ENCODE measurements around the gene AMZ2. TPM values are rescaled to one million over a fixed set of nuclear protein-coding genes. Genes with fewer than 3 reads are reported as not detected.
A peak's percentile ranks its signal among the peaks of the same experiment; 100 is the strongest.
"Not testable (repeated sequence)": the region's sequence is repeated elsewhere in the genome, so short reads cannot be mapped to it uniquely, and the experiment has no call there.

The AMZ2 gene
- polyA plus RNA-seq, 1 donor: 45.9 TPM

DNA sequence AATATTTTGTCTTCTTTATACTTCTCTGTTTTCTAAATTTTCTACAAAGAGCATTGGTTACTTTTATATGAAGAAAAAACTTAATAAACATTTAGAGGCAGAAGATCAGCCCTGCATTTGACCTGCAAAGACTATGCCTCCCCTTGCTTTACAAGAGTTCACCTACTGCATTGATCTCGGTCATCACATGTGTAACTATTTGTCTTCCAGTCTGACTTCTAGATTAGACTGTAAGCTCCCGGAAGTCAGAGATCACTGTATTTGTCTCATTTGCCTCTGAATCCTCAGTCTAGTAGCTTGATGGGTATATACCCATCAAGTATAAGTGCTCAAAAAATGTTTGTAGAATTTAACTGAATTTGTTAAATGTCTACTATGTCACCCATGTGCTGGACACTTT, 27.7 kb upstream of the AMZ2 start:
- no CpG with 5 or more reads among the region's 2 CpGs for WGBS (ENCODE audit: insufficient coverage, low lambda C conversion rate)

DNA sequence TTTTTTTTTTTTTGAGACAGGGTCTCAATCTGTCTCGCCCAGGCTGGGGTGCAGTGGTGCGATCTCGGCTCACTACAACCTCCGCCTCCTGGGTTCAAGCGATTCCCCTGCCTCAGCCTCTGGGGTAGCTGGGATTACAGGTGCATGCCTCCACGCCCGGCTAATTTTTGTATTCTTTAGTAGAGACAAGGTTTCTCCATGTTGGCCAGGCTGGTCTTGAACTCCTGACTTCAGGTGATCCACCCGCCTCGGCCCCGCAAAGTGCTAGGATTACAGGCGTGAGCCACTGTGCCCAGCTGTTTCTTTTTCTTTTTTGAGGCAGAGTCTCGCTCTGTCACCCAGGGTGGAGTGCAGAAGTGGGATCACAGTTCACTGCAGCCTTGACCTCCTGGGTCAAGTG, 27.1 kb upstream of the AMZ2 start:
- not testable (repeated sequence) for H3K36me3 ChIP-seq (ENCODE audit: control insufficient read depth, insufficient read depth, low read length); DNase-seq; H3K4me3 ChIP-seq (ENCODE audit: low read length); H3K27me3 ChIP-seq (ENCODE audit: control insufficient read depth, insufficient read depth, low read length); H3K27ac ChIP-seq (ENCODE audit: low read length); H3K9me3 ChIP-seq (ENCODE audit: control insufficient read depth, low read depth, low read length); H3K4me1 ChIP-seq (ENCODE audit: control insufficient read depth, insufficient read depth, low read length)
- WGBS (ENCODE audit: insufficient coverage, low lambda C conversion rate): no CpG with 5 or more reads among the region's 12 CpGs

More for the DNA sequence above, 27.7 kb upstream of the AMZ2 start:
- DNase-seq; H3K4me3 ChIP-seq (ENCODE audit: low read length); H3K9me3 ChIP-seq (ENCODE audit: control insufficient read depth, low read depth, low read length); H3K36me3 ChIP-seq (ENCODE audit: control insufficient read depth, insufficient read depth, low read length); H3K27ac ChIP-seq (ENCODE audit: low read length); H3K4me1 ChIP-seq (ENCODE audit: control insufficient read depth, insufficient read depth, low read length); H3K27me3 ChIP-seq (ENCODE audit: control insufficient read depth, insufficient read depth, low read length): not testable (repeated sequence)

DNA sequence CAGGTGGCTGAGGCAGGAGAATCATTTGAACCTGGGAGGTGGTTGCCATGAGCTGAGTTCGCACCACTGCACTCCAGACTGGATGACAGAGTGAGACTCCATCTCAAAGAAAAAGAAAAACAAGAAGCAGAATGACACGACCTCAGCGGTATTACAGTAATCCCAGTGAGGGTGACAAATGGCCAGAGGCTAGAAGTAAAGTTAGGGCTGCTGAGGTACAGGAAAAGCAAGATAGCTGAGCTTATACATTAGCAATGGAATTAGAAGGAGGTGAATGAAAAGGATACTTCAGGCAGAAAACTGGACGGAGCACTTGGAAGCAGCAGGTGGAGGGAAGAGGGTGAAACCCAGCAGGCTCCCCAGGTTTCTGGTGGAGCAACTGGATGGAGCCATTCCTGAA, 26.1 kb upstream of the AMZ2 start:
- DNase-seq: no peak
- H3K4me3 ChIP-seq (ENCODE audit: low read length): no peak overlapping the region
- H3K4me1 ChIP-seq (ENCODE audit: control insufficient read depth, insufficient read depth, low read length): no peaks in the 10 kb centered on the region
- no peaks in the 10 kb centered on the region for H3K36me3 ChIP-seq (ENCODE audit: control insufficient read depth, insufficient read depth, low read length)
- no peak overlapping the region for H3K27ac ChIP-seq (ENCODE audit: low read length)
- no CpG with 5 or more reads among the region's 4 CpGs for WGBS (ENCODE audit: insufficient coverage, low lambda C conversion rate)
- H3K9me3 ChIP-seq (ENCODE audit: control insufficient read depth, low read depth, low read length): no peaks in the 10 kb centered on the region
- no peaks in the 10 kb centered on the region for H3K27me3 ChIP-seq (ENCODE audit: control insufficient read depth, insufficient read depth, low read length)

DNA sequence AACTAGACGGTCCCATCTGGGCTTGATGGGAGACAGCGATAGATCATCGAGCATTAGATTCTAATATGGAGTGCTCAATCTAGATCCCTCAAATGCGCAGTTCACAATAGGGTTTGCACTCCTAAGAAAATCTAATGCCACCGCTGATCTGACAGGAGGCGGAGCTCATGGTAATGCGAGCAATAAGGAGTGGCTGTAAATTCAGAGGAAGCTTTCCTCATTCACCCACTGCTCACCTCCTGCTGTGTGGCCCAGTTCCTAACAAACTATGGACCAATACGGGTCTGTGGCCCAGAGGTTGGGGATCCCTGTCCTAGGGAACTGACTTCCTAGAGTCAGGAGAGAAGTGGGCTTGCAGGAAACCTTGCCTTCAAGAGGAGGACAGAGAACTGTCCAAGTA, 25.2 kb upstream of the AMZ2 start:
- Histone ChIP-seq H3K9me3 (ENCODE audit: control insufficient read depth, low read depth, low read length) (no peaks in the 10 kb centered on the region), H3K4me1 (ENCODE audit: control insufficient read depth, insufficient read depth, low read length) (no peaks in the 10 kb centered on the region), H3K4me3 (ENCODE audit: low read length) (no peak overlapping the region), H3K27me3 (ENCODE audit: control insufficient read depth, insufficient read depth, low read length) (no peaks in the 10 kb centered on the region), H3K36me3 (ENCODE audit: control insufficient read depth, insufficient read depth, low read length) (no peaks in the 10 kb centered on the region), H3K27ac (ENCODE audit: low read length) (no peak overlapping the region)
- WGBS (ENCODE audit: insufficient coverage, low lambda C conversion rate): no CpG with 5 or more reads among the region's 8 CpGs
- DNase-seq: no peak

DNA sequence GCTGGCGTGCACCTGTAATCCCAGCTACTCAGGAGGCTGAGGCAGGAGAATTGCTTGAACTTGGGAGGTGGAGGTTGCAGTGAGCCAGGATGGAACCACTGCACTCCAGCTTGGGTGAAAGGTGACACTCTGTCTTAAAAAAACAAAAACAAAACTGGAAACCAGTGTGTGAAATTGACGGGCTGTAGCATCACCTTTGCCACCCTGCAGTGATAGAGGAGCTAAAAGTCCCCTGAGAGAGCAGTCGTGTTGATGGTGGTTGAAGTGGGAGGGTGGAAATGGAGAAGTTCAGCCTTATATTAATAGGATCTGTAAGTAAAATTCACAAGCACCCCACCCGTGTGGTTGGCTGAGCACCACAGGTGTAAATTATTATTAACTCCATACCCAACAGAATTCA, 22.8 kb upstream of the AMZ2 start:
- not testable (repeated sequence) for DNase-seq; H3K4me1 ChIP-seq (ENCODE audit: control insufficient read depth, insufficient read depth, low read length); H3K27ac ChIP-seq (ENCODE audit: low read length); H3K36me3 ChIP-seq (ENCODE audit: control insufficient read depth, insufficient read depth, low read length); H3K4me3 ChIP-seq (ENCODE audit: low read length); H3K27me3 ChIP-seq (ENCODE audit: control insufficient read depth, insufficient read depth, low read length); H3K9me3 ChIP-seq (ENCODE audit: control insufficient read depth, low read depth, low read length)
- 83% methylated on average over 1 of the region's 4 CpGs for WGBS (ENCODE audit: insufficient coverage, low lambda C conversion rate)

DNA sequence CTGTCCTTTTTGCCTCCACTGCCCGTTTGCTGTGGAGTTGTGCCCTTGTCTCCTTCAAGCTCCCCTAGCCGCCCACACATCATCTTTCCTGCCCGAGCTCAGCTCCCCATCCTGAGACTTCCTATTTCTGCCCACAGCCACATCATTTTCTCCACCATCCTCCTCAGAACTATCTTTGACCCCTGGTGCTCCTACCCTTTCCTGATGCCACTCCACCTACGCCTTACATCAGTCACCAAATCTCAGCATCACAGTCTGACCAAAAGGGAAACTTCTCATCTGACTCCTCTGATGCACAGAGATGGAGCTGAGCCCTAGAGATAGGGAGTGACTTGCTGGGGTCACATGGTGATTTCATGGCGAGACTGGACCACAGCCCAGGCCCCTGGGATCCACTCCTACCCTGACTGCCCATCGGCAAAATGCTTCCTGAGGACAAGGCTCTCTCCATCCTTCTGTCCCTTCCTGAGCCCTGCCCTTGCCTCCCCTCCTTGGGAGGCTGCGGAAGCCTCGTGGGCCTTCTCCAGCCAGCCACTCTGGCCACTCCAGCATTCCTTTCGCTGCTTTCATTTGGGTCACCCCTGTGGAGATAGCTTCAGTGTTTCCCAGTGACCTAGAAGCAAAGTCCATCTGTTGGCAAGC, 19.7 kb upstream of the AMZ2 start:
- not testable (repeated sequence) for H3K27ac ChIP-seq (ENCODE audit: low read length); H3K4me1 ChIP-seq (ENCODE audit: control insufficient read depth, insufficient read depth, low read length); H3K9me3 ChIP-seq (ENCODE audit: control insufficient read depth, low read depth, low read length); H3K27me3 ChIP-seq (ENCODE audit: control insufficient read depth, insufficient read depth, low read length); H3K4me3 ChIP-seq (ENCODE audit: low read length); H3K36me3 ChIP-seq (ENCODE audit: control insufficient read depth, insufficient read depth, low read length); DNase-seq
- WGBS (ENCODE audit: insufficient coverage, low lambda C conversion rate): 60% methylated on average over 2 of the region's 9 CpGs

DNA sequence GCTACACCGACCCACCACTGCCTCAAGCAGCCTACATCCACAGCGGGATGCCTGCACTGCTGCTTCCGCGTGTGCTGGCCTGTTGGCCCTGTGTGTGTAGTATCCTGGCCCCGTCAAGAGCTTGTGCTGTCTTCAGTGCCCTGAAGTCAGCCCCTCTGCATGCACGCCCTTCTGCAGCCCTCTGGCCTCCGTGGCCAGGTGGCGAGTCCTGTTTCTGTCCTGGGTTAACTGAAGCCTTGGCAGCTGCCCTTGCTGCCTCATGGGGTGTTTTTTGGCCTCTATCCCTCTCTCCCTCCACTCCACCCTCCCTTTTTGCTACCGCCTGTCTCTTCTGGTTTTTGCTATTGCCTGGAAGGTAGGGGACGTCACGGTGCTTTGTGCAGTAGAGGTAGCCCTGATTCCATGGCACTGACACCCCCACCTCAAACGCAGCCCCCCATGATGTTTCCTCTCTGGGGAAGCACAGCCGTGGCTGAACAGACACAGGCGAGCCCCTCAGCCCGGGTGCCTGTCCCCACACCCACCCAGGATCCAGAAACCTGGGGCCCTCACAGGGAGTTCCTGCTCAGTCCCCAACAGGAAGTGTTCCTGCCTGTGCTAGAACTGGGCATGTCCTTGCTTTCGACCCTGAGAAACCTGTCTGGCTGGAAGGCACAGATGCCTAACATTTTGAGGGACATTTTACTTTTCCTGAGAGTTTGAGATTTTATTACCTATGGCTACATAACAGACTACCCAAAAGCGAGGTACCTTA, 18.8 kb upstream of the AMZ2 start:
- Histone ChIP-seq H3K4me3 (ENCODE audit: low read length) (no peak overlapping the region), H3K9me3 (ENCODE audit: control insufficient read depth, low read depth, low read length) (no peaks in the 10 kb centered on the region), H3K36me3 (ENCODE audit: control insufficient read depth, insufficient read depth, low read length) (no peaks in the 10 kb centered on the region), H3K27me3 (ENCODE audit: control insufficient read depth, insufficient read depth, low read length) (no peaks in the 10 kb centered on the region), H3K4me1 (ENCODE audit: control insufficient read depth, insufficient read depth, low read length) (no peaks in the 10 kb centered on the region), H3K27ac (ENCODE audit: low read length) (no peak overlapping the region)
- no CpG with 5 or more reads among the region's 17 CpGs for WGBS (ENCODE audit: insufficient coverage, low lambda C conversion rate)
- no peak for DNase-seq

DNA sequence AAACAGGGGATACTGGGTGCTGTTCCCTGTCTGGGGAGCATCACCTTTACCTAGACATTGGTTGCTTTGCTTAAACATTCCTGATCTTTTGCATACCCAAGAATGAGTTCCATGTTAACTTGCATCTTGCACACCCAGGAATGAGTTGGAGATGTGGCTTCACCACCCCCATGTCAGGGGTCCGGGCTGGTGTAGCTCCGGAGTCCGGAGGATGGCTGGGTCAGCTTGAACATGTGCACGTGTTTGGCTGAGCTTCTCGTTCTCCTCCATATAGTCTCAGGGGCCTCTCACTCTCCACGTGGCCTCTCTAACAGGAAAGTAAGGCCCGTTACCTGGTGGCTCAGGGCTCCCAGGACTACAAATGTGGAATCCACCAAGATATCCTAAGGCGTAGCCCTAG, 18.2 kb upstream of the AMZ2 start:
- Histone ChIP-seq H3K9me3 (ENCODE audit: control insufficient read depth, low read depth, low read length) (no peaks in the 10 kb centered on the region), H3K27me3 (ENCODE audit: control insufficient read depth, insufficient read depth, low read length) (no peaks in the 10 kb centered on the region), H3K36me3 (ENCODE audit: control insufficient read depth, insufficient read depth, low read length) (no peaks in the 10 kb centered on the region), H3K4me3 (ENCODE audit: low read length) (no peak overlapping the region), H3K4me1 (ENCODE audit: control insufficient read depth, insufficient read depth, low read length) (no peaks in the 10 kb centered on the region), H3K27ac (ENCODE audit: low read length) (no peak overlapping the region)
- no peak for DNase-seq
- WGBS (ENCODE audit: insufficient coverage, low lambda C conversion rate): 100% methylated on average over 1 of the region's 8 CpGs

DNA sequence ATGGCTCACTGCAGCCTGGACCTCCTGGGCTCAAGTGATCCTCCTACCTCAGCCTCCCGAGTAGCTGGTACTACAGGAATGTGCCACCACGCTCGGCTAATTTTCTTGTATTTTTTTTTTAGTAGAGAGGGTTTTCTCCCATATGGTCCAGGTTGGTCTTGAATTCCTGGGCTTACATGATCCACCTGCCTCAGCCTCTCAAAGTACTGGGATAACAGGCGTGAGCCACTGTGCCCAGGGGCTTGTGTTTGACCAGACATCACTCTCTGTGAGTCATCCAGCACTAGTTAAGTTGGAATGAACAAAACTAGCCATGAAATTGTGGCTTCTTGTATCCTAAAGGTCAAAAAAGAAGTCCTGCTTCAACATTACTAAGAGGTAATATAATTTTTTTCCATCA, 16.7 kb upstream of the AMZ2 start:
- H3K27ac ChIP-seq (ENCODE audit: low read length); H3K4me1 ChIP-seq (ENCODE audit: control insufficient read depth, insufficient read depth, low read length); H3K4me3 ChIP-seq (ENCODE audit: low read length); DNase-seq; H3K9me3 ChIP-seq (ENCODE audit: control insufficient read depth, low read depth, low read length); H3K36me3 ChIP-seq (ENCODE audit: control insufficient read depth, insufficient read depth, low read length); H3K27me3 ChIP-seq (ENCODE audit: control insufficient read depth, insufficient read depth, low read length): not testable (repeated sequence)
- WGBS (ENCODE audit: insufficient coverage, low lambda C conversion rate): no CpG with 5 or more reads among the region's 4 CpGs

DNA sequence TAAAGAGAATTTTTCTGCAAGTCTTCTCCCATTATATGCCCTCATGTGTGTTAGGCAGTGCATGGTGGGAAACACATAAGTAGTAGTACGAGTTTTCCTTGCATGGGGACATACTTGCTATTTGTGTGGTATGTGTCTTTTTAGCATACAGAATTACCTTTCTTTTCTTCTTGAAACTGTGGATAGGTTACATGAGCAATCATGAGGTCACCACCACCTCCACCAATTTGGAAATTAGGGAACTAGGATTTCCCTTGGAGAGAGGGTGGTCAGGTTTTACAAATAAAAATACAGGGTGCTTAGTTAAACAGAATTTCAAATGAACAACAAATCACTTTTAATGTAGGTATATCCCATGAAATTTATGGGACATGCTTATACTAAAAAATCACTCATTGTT, 16.3 kb upstream of the AMZ2 start:
- H3K4me3 ChIP-seq (ENCODE audit: low read length): no peak overlapping the region
- DNase-seq: no peak
- H3K4me1 ChIP-seq (ENCODE audit: control insufficient read depth, insufficient read depth, low read length): no peaks in the 10 kb centered on the region
- no CpG with 5 or more reads among the region's 1 CpG for WGBS (ENCODE audit: insufficient coverage, low lambda C conversion rate)
- no peak overlapping the region for H3K27ac ChIP-seq (ENCODE audit: low read length)
- H3K9me3 ChIP-seq (ENCODE audit: control insufficient read depth, low read depth, low read length): no peaks in the 10 kb centered on the region
- H3K27me3 ChIP-seq (ENCODE audit: control insufficient read depth, insufficient read depth, low read length): no peaks in the 10 kb centered on the region
- H3K36me3 ChIP-seq (ENCODE audit: control insufficient read depth, insufficient read depth, low read length): no peaks in the 10 kb centered on the region

DNA sequence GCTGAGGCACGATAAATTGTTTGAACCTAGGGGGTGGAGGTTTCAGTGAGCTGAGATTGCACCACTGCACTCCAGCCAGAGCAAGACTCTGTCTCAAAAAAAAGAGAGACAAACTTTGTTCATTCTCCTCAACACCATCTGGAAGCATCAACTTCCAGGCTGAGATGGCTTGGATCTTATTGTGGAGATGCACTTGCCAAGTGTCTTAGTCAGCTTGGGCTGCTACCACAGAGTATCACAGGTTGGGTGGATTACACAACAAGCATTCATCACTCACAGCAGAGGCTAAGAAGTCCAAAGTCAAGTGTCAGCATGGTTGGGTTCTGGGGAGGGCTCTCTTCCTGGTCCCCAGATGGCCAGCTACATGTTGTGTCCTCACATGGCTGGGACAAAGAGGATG, 15.1 kb upstream of the AMZ2 start:
- not testable (repeated sequence) for H3K27me3 ChIP-seq (ENCODE audit: control insufficient read depth, insufficient read depth, low read length); H3K36me3 ChIP-seq (ENCODE audit: control insufficient read depth, insufficient read depth, low read length); H3K4me1 ChIP-seq (ENCODE audit: control insufficient read depth, insufficient read depth, low read length); H3K4me3 ChIP-seq (ENCODE audit: low read length); H3K27ac ChIP-seq (ENCODE audit: low read length); H3K9me3 ChIP-seq (ENCODE audit: control insufficient read depth, low read depth, low read length)
- WGBS (ENCODE audit: insufficient coverage, low lambda C conversion rate): no CpG with 5 or more reads among the region's 1 CpG
- peak in 1 of 2 donors; percentile 30 for DNase-seq
